ENCODE data around the gene ANKRD10. TPM values are rescaled to one million over a fixed set of nuclear protein-coding genes. Genes with fewer than 3 reads are reported as not detected.
"Not testable (repeated sequence)": the region's sequence is repeated elsewhere in the genome, so short reads cannot be mapped to it uniquely, and the experiment has no call there.

Gene ANKRD10
- total RNA-seq, 4 donors from 2014 or later = 97.8 to 189 (median 114) TPM

DNA sequence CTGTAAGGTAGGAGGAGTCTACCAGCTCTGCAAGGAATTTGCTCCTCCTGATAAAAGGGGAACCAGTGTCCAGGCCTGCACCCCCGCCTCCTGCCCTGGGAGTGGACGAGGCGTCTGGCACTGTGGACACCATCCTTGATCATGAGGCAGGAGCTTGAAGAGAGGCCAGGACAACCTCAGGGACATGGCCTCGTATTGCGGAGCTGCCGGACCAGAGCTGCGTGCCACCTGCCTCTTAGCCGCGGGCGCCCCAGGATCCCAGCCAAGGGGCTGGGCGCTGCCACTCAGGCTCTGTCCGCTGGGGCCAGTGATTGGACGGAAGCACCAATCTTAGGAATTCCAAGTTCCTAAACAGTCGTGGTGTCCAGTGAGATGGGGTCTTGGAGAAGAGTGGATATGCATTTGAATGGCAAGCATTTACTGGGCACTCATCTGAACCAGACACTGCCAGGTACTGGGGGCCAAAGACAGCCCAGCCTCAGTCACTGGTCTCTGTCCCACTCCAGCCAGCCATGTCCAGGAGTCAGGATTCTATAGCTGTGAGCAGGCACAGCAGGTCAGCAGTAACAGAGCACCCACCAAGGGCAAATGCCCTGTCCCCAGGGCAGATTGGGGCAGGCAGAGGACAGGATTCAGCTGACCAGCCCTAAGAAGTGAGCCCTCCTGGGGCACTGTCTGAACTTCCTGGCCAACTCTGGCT, 39.1 kb upstream of the ANKRD10 start:
- H3K4me3 ChIP-seq = no peak overlapping the region
- H3K4me1 ChIP-seq = peaks cover 0 to 15% (median 0%) of the 10 kb centered on the region in 3 donors
- no CpG with 5 or more reads among the region's 14 CpGs for WGBS, 2 donors (ENCODE audit: low coverage in 1 of 2)
- no peak overlapping the region for H3K27ac ChIP-seq
- no peak for TF ChIP-seq EP300 (IDR thresholded peaks at IDR 0.05)
- H3K27me3 ChIP-seq = no peaks in the 10 kb centered on the region
- H3K9me3 ChIP-seq = no peaks in the 10 kb centered on the region
- no peak for ATAC-seq
- no peaks in the 10 kb centered on the region for H3K36me3 ChIP-seq

DNA sequence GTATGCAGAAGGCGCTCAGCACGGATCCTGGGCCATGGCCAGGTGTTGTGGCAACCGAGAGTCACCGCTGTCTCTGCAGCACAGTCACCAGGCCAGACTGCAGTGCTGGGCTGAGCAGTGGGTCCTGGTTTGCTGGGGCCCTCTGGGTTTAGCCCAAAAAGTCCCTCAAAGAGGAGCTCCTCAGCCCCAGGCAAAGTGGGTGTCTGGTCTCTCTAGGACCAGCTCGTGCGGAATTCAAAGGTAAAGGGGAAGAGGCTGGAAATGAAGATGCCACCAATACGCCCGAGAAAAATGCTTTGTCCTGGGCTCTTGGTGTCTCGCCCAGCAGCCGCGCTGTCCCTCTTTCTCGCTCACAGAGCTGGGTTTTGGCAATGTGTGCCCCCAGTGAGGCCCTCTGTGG, 38.5 kb upstream of the ANKRD10 start:
- no peak for TF ChIP-seq POLR2A (IDR thresholded peaks at IDR 0.05)
- TF ChIP-seq, protein P1, sequence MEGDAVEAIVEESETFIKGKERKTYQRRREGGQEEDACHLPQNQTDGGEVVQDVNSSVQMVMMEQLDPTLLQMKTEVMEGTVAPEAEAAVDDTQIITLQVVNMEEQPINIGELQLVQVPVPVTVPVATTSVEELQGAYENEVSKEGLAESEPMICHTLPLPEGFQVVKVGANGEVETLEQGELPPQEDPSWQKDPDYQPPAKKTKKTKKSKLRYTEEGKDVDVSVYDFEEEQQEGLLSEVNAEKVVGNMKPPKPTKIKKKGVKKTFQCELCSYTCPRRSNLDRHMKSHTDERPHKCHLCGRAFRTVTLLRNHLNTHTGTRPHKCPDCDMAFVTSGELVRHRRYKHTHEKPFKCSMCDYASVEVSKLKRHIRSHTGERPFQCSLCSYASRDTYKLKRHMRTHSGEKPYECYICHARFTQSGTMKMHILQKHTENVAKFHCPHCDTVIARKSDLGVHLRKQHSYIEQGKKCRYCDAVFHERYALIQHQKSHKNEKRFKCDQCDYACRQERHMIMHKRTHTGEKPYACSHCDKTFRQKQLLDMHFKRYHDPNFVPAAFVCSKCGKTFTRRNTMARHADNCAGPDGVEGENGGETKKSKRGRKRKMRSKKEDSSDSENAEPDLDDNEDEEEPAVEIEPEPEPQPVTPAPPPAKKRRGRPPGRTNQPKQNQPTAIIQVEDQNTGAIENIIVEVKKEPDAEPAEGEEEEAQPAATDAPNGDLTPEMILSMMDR (IDR thresholded peaks at IDR 0.05) = no peak
- TF ChIP-seq POLR2AphosphoS5 (IDR thresholded peaks at IDR 0.05) = no peak
- no peak for TF ChIP-seq EP300 (IDR thresholded peaks at IDR 0.05)
- ATAC-seq = no peak
- Histone ChIP-seq H3K4me3 (no peak overlapping the region), H3K9me3 (no peaks in the 10 kb centered on the region), H3K27ac (no peak overlapping the region), H3K27me3 (no peaks in the 10 kb centered on the region), H3K36me3 (no peaks in the 10 kb centered on the region), H3K4me1 (peaks cover 0 to 15% (median 0%) of the 10 kb centered on the region in 3 donors)
- WGBS, 2 donors (ENCODE audit: low coverage in 1 of 2) = 91 to 93% methylated on average over 3 to 8 of the region's 12 CpGs

DNA sequence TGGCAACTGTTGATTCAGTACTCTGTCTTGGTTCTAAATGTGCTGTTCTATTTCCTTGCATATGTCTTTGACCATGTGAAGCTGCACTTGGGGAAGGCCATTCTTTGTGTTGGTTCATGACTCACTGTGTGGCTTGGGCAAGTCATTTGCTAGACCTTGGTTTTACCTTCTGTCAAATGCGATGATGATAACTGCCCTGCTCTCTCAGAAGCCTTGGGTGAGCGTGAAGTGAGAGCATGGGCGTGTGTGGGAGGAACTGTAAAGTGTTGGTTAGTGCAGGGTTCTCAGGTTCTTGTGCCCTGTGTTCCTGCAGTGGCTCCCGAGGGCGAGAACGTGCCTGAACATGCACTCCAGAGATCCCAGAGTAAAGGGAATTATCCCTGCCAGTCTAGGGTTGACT, 37.3 kb upstream of the ANKRD10 start:
- H3K36me3 ChIP-seq, H3K9me3 ChIP-seq, H3K27me3 ChIP-seq, H3K27ac ChIP-seq, H3K4me3 ChIP-seq, ATAC-seq: not testable (repeated sequence)
- WGBS, 2 donors (ENCODE audit: low coverage in 1 of 2) = 100% methylated on average over 2 of the region's 6 CpGs; no CpG with 5 or more reads in 1 of the 2 donors
- peaks cover 0 to 15% (median 0%) of the 10 kb centered on the region in 3 donors for H3K4me1 ChIP-seq

- TF ChIP-seq, protein P1 (IDR thresholded peaks at IDR 0.05) = no peak
- TF ChIP-seq POLR2AphosphoS5 (IDR thresholded peaks at IDR 0.05) (no peak), EP300 (IDR thresholded peaks at IDR 0.05) (no peak), POLR2A (IDR thresholded peaks at IDR 0.05) (no peak)
- Histone ChIP-seq H3K9me3 (no peaks in the 10 kb centered on the region), H3K4me1 (peaks cover 0 to 15% (median 0%) of the 10 kb centered on the region in 3 donors), H3K4me3 (no peak overlapping the region), H3K36me3 (no peaks in the 10 kb centered on the region), H3K27ac (no peak overlapping the region), H3K27me3 (no peaks in the 10 kb centered on the region)
- no peak for ATAC-seq
- 93 to 94% methylated on average over 2 to 3 of the region's 8 CpGs for WGBS, 2 donors (ENCODE audit: low coverage in 1 of 2)
Measured at GRCh38 chr13:110950819-110951570, 36.1 kb upstream of the ANKRD10 start.

- TF ChIP-seq POLR2A (IDR thresholded peaks at IDR 0.05) = no peak
- TF ChIP-seq, protein P1 (IDR thresholded peaks at IDR 0.05) = no peak
- TF ChIP-seq POLR2AphosphoS5 (IDR thresholded peaks at IDR 0.05) = no peak
- TF ChIP-seq EP300 (IDR thresholded peaks at IDR 0.05) = no peak
- no peaks in the 10 kb centered on the region for H3K27me3 ChIP-seq
- no peaks in the 10 kb centered on the region for H3K9me3 ChIP-seq
- H3K27ac ChIP-seq = no peak overlapping the region
- peaks cover 0 to 12% (median 0%) of the 10 kb centered on the region in 3 donors for H3K4me1 ChIP-seq
- WGBS, 2 donors (ENCODE audit: low coverage in 1 of 2) = 92 to 98% methylated on average over 2 to 6 of the region's 8 CpGs
- no peaks in the 10 kb centered on the region for H3K36me3 ChIP-seq
- H3K4me3 ChIP-seq = no peak overlapping the region
- ATAC-seq = no peak
Measured at GRCh38 chr13:110950356-110950755, 35.5 kb upstream of the ANKRD10 start.

DNA sequence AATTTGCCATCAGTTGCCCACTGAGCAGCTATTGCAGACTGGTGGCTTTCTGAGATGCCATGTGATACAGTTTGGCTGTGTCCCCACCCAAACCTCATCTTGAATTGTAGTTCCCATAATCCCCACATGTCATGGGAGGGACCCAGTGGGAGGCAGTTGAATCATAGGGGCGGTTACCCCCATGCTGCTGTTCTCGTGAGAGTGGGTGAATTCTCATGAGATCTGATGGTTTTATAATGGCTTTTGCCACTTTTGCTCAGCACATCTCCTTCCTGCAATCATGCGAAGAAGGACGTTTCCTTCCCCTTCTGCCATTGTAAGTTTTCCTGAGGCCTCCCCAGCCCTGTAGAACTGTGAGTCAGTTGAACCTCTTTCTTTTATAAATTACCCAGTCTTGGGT, 34.8 kb upstream of the ANKRD10 start:
- Histone ChIP-seq H3K4me3 (no peak overlapping the region), H3K4me1 (peaks cover 0 to 5% (median 0%) of the 10 kb centered on the region in 3 donors), H3K9me3 (no peaks in the 10 kb centered on the region), H3K27me3 (no peaks in the 10 kb centered on the region), H3K27ac (no peak overlapping the region), H3K36me3 (no peaks in the 10 kb centered on the region)
- TF ChIP-seq POLR2A (IDR thresholded peaks at IDR 0.05) (no peak), POLR2AphosphoS5 (IDR thresholded peaks at IDR 0.05) (no peak), EP300 (IDR thresholded peaks at IDR 0.05) (no peak)
- TF ChIP-seq, protein P1 (IDR thresholded peaks at IDR 0.05) = no peak
- ATAC-seq = no peak
- 89 to 100% methylated on average over 2 to 4 of the region's 4 CpGs for WGBS, 2 donors (ENCODE audit: low coverage in 1 of 2)
